ACC112 (cell line): ENCODE results near the gene SERTAD2.

ENCODE experiments used
- H2AFZ ChIP-seq: fragments of 200-600 bp; sonication (generic); one replicate; pipeline ENCODE4 v1.6.0; 2017; ENCODE audit warnings: antibody characterized with exemption, low read length; ENCODE audit not compliant: unreplicated experiment
- H3K27ac ChIP-seq: fragments of 200-600 bp; sonication (generic); 2 replicates; pipeline ENCODE4 v1.5.1; 2014; ENCODE audit warnings: low read depth, mild to moderate bottlenecking, antibody characterized with exemption, low read length, moderate library complexity
- H3K27me3 ChIP-seq: fragments of 200-600 bp; sonication (generic); 2 replicates; pipeline ENCODE4 v1.6.1; 2014; ENCODE audit warnings: mild to moderate bottlenecking, antibody characterized with exemption, low read length, moderate library complexity, mixed read lengths; ENCODE audit not compliant: insufficient read depth
- H3K36me3 ChIP-seq: fragments of 200-600 bp; sonication (generic); 2 replicates; pipeline ENCODE4 v1.6.1; 2016; ENCODE audit warnings: mild to moderate bottlenecking, antibody characterized with exemption, low read length, moderate library complexity, mixed read lengths; ENCODE audit not compliant: insufficient read depth
- H3K4me1 ChIP-seq: fragments of 200-600 bp; sonication (generic); one replicate; pipeline ENCODE4 v1.6.1; 2016; ENCODE audit warnings: low read length, mixed read lengths; ENCODE audit not compliant: insufficient read depth, unreplicated experiment, control insufficient read depth
- H3K4me3 ChIP-seq: fragments of 200-600 bp; sonication (generic); 2 replicates; pipeline ENCODE4 v1.5.1; 2014; ENCODE audit warnings: mild to moderate bottlenecking, low read depth, low read length
- H3K79me2 ChIP-seq: fragments of 200-600 bp; sonication (generic); one replicate; pipeline ENCODE4 v1.6.0; 2016; ENCODE audit warnings: low read length; ENCODE audit not compliant: control insufficient read depth, unreplicated experiment, insufficient read depth

SERTAD2 gene

DNA sequence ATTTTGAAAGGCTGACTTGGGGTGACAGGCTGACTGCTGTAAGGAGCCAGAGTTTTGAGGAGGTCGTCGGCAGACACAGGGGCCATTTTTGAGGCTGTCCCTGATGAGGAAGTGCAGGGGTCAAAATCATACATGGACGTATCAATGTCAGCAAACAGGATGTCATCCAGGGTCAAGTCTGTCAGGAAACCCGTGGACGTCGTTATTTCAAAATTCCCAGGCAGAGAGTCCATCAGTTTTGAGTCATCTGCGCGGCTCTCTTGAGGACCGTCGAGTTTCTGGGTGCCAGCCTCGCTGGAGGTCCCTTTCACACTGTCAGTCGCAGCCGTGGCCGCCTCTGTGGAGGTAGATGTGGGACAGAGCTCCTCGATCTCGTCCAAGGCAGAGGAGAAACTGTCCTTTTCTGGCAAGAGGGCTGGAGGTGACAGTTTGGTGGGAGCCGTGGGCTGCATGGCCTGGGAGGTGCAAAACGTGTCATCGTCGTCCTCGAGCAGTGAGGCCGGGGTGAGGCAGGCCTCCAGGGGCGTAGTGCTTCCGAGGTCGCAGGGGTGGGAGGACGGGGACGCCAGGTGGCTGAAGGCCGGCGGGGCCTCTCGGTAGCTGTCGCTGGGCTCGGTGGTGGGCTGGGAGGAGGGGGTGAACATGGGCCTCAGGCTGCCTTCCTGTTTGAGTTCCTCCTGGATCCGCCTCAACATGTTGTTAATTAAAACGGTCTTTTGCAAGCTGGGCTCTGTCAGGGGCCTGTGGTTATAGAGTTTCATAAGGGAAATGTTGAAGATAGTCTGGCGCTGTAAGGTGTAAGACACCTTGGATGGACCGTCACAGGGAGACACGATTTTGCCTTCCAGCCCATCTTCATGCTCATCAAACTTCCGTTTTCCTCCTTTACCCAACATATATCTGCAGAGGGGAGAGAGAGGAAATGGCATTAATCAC is 17.5 kb downstream of the SERTAD2 start:
- Histone ChIP-seq H2AFZ (no peak overlapping the region), H3K36me3 (peaks cover 36% of the 10 kb centered on the region; the same call in 1 of the 2 replicates), H3K79me2 (peaks cover 66% of the 10 kb centered on the region), H3K27ac (no peak overlapping the region), H3K4me3 (no peak overlapping the region), H3K27me3 (no peaks in the 10 kb centered on the region), H3K4me1 (peaks cover 23% of the 10 kb centered on the region)

DNA sequence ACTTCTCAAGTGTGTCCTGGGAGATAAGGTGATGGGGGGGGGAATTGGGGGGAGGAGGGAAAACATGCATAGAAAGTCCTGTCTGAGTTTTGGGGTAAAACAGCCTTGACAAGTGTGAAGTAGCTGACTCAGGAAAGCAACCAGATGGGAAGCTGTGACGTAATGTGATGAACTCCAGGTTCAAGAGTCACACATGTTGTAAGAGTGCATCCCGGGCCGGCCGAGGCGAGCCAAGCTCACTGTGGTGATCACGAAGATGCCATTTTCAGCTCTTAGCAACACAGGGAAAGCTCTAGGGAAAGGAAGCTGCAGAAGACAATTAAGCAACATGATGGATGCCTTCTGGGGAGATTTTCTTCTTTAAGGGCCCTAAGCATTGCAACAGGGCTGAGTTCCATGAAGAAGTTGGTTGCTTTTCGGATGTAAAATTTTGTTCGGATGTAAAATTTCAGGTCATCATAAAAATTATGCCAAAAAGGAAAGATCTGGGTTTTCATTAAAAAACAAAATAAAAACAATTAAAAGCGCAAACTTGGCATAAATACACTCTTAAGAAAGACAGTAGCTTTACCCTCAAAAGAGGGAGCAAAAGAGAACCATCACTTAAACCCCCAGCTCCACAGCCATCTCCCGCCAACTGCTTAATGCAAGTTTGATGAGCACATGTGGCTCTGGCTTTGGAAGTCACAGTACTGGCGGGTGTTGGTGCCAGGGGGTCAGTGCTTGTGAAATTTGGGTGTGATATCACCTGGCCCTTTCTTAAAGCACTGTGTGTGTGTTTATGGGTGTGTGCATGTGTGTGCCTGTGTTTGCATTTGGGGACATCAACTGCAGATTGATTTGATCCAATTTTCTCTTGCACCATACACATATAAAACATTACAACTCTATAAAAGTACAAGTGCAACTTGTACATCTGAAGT is 19.1 kb downstream of the SERTAD2 start:
- H3K36me3 ChIP-seq = peaks cover 39% of the 10 kb centered on the region; the same call in 1 of the 2 replicates

DNA sequence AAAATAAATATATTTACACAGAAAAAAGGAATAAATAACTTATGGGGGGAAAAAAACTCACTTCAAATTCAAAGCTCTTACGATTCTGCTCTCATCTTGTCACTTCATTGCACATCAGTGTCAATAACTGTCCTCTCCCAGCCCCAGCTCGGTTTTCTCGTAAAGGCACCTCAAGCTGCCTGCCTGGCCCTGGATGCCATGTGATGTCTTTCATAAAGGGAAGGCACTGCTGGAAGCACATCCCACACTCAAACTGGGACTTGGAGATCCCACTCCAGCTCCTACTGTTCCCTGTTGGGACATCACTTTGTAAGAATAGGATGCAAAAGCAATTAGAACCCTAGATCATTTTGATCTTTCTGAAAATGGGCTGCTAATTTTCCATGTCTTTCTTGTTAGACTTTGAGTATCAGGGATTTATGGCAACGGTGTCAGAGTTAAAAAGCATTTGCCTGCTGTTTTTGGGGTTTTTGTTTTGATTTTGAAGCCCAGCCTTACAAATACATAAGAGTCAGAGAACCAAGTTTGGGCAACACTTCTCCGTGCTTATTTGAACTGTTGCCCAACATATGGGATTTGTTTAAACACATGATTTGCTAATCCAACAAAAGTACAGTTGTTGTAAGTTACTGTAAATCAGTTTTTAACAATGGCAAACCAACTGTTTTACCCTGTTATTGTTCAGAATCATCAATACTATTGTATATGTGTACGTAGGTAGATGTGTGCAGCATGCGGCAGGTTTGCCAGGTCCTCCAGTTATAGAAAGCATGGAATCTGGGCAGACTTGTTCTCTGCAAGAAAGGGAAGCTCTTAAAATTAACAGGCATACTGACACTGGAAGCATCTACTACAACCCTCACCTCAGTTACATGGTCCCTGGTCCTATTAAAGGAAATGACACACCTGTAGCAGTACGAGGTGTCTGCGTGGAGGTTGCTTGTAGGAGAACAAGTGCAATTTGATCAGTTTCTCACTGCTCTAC is 20.6 kb downstream of the SERTAD2 start:
- no peak overlapping the region for H3K27ac ChIP-seq
- no peaks in the 10 kb centered on the region for H3K27me3 ChIP-seq
- no peak overlapping the region for H3K4me3 ChIP-seq
- no peak overlapping the region for H2AFZ ChIP-seq
- peaks cover 4% of the 10 kb centered on the region for H3K4me1 ChIP-seq
- peaks cover 39% of the 10 kb centered on the region; the same call in 1 of the 2 replicates for H3K36me3 ChIP-seq
- H3K79me2 ChIP-seq = peaks cover 35% of the 10 kb centered on the region

More for the DNA sequence above, 19.1 kb downstream of the SERTAD2 start:
- Histone ChIP-seq H3K27ac (no peak overlapping the region), H3K27me3 (no peaks in the 10 kb centered on the region), H2AFZ (no peak overlapping the region), H3K79me2 (peaks cover 49% of the 10 kb centered on the region), H3K4me1 (peaks cover 12% of the 10 kb centered on the region), H3K4me3 (no peak overlapping the region)

DNA sequence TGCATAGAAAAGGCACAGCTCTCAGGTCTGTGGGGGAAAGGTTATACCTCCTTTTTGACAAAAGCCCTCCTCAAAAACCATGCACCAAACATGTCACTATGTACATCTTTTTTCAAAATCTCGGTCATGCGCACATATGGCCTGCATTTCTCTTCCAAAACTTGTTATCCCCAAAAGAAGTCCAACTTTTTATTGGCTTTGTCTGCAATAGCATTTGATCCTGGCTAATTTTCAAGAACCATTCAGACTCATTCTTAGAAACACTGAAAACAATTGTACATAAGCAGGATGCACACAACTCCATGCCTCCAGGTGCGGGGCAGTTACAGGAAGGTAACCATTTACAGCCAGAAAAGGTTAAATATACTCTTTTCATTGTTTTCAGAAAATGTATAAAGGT is 21.9 kb downstream of the SERTAD2 start:
- peaks cover 39% of the 10 kb centered on the region; the same call in 1 of the 2 replicates for H3K36me3 ChIP-seq
- H3K4me1 ChIP-seq = no peaks in the 10 kb centered on the region

DNA sequence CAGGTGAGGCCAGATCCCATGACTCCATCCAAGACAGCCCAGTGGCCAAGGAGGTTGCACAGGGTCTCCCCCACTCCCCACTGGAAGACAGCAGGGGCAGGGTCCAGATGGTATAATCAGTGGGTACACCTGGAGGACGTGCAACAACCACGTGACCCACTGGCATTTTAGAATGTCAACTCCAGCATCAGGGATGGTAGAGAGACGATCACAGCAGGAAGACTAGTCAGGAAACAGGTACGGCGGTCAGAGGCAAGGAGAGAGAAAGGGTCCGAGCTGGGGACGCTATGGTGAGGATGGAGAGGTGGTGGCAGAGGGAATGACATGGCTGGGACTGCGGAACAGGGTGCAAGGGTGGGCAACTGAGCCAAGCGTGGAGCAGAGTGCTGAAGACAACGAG is 23.0 kb downstream of the SERTAD2 start:
- H3K4me1 ChIP-seq = no peaks in the 10 kb centered on the region
- H2AFZ ChIP-seq = no peak overlapping the region
- peaks cover 12% of the 10 kb centered on the region for H3K79me2 ChIP-seq
- no peak overlapping the region for H3K4me3 ChIP-seq
- H3K27ac ChIP-seq = no peak overlapping the region
- peaks cover 31% of the 10 kb centered on the region; the same call in 1 of the 2 replicates for H3K36me3 ChIP-seq
- no peaks in the 10 kb centered on the region for H3K27me3 ChIP-seq

More for the DNA sequence above, 21.9 kb downstream of the SERTAD2 start:
- Histone ChIP-seq H3K27ac (no peak overlapping the region), H3K79me2 (peaks cover 22% of the 10 kb centered on the region), H2AFZ (no peak overlapping the region), H3K27me3 (no peaks in the 10 kb centered on the region), H3K4me3 (no peak overlapping the region)

DNA sequence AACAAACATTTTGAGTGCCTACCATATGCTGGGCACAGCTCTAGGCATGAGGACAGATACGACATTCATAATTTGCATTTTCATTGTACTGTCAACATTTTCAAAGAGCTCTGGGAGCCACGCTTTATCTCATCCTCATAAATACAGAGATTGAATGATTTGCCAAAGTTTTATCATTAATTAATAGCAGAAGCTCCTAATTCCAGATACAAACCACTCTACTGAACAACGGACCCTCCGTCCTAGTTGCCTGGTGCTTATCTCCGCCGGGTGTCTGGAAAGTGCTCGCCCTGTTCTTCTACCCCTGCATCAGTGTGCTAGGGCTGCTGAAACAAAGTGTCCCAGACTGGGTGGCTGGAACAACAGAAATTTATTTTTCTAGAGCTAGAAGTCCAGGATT is 23.8 kb downstream of the SERTAD2 start:
- Histone ChIP-seq H3K4me3 (no peak overlapping the region), H3K27me3 (no peaks in the 10 kb centered on the region), H2AFZ (no peak overlapping the region), H3K79me2 (peaks cover 7% of the 10 kb centered on the region), H3K4me1 (no peaks in the 10 kb centered on the region), H3K36me3 (peaks cover 27% of the 10 kb centered on the region; the same call in 1 of the 2 replicates), H3K27ac (no peak overlapping the region)

DNA sequence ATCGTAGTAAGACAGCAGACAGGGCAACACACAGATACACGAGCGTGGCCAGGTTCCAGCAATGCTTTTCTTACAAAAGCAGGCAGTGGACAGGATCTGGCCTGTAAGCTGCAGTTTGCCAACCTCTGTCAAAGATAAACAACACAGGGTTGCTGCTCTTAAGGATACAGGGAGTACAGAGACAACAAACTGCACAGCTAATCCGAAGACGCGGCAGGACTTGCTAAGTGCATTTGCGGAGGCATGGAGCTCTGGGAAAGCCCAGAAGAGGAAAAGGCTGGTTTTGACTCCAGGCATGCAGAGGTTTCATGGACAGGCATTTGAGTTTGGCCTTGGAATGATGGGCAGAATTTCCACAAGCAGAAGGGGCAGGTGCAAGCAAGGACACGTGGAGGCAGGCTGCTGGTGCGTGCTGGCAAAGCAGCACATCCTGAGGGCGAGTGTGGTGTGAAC is 24.4 kb downstream of the SERTAD2 start:
- H3K4me3 ChIP-seq = no peak overlapping the region
- peaks cover 22% of the 10 kb centered on the region; the same call in 1 of the 2 replicates for H3K36me3 ChIP-seq
- H3K27me3 ChIP-seq = no peaks in the 10 kb centered on the region
- peaks cover 5% of the 10 kb centered on the region for H3K79me2 ChIP-seq
- no peaks in the 10 kb centered on the region for H3K4me1 ChIP-seq
- no peak overlapping the region for H3K27ac ChIP-seq
- no peak overlapping the region for H2AFZ ChIP-seq

DNA sequence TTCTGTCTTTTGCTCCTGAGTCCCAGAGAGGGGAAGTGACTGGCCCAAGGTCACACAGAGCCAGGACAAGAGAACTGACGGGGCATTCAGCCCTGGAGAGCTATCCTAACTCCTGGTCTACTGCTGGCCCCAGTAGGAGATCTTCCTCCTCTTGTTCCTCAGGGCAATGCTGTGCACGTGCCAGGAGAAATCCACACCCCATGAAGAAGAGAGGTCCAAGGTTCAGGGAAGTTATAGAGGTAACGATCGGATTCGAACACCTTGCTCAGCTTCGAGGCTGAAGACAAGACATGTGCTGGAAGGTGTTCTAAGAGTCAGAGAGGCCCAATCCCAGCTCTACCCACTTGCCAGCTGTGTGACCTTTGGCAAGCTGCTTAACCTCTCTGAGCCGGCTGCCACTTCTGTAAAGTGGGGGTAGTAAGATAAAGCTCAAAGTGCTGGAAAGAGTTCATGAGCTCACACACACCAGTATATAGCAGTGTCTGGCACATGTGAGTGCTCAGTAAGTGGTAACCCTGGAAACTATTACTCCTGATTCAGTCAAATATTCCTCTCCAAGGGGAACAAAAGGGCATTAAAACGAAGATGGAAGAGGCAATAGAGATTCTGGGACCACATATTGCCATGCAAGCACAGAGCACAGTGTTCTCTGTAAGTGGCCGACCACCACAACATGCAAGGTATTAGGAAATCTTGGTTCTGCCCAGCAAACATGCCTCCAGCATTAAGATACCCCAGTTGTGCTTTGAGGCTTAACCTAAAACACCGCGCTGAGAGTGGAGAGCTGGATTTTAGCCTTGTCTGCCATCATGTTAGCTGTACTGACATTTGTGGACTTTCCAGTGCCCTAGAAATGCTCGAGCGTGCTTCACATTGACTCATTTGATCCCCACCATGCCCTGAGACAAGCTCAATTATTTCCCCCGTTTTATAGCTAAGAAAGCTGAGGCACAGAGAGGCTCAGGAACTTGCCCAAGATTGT is 25.6 kb downstream of the SERTAD2 start:
- Histone ChIP-seq H3K36me3 (peaks cover 12% of the 10 kb centered on the region; the same call in 1 of the 2 replicates), H3K27me3 (no peaks in the 10 kb centered on the region), H3K4me3 (no peak overlapping the region), H3K79me2 (no peaks in the 10 kb centered on the region), H2AFZ (no peak overlapping the region), H3K4me1 (no peaks in the 10 kb centered on the region), H3K27ac (no peak overlapping the region)
